ENCODE data around the gene TSN.

TSN gene

GRCh38 chr2:121746071-121746578, 9.3 kb upstream of the TSN start:
- no peak for TF ChIP-seq POLR2AphosphoS5 (IDR thresholded peaks at IDR 0.05; ENCODE audit: low read depth, low read length)
- TF ChIP-seq FOXP2 (optimal IDR thresholded peaks at IDR 0.05; ENCODE audit: borderline replicate concordance, extremely low read depth, extremely low read length, insufficient read depth), result no peak

GRCh38 chr2:121748202-121748601, 7.2 kb upstream of the TSN start:
- TF ChIP-seq SIN3A (IDR thresholded peaks at IDR 0.05; ENCODE audit: borderline replicate concordance, insufficient read depth, low read length) (no peak), POLR2AphosphoS5 (IDR thresholded peaks at IDR 0.05; ENCODE audit: low read depth, low read length) (no peak), REST (IDR thresholded peaks at IDR 0.05; ENCODE audit: insufficient read depth in 1 of 2, low read depth in 2 of 2, low read length in 2 of 2) (no peak), FOXP2 (optimal IDR thresholded peaks at IDR 0.05; ENCODE audit: borderline replicate concordance, extremely low read depth, extremely low read length, insufficient read depth) (no peak), TAF1 (IDR thresholded peaks at IDR 0.05; ENCODE audit: borderline replicate concordance, insufficient read depth, low read length) (no peak)

GRCh38 chr2:121754851-121755236, 607 bp upstream of the TSN start:
- TF ChIP-seq SIN3A (IDR thresholded peaks at IDR 0.05; ENCODE audit: borderline replicate concordance, insufficient read depth, low read length), result no peak
- no peak for TF ChIP-seq POLR2AphosphoS5 (IDR thresholded peaks at IDR 0.05; ENCODE audit: low read depth, low read length)
- no peak for TF ChIP-seq REST (IDR thresholded peaks at IDR 0.05; ENCODE audit: insufficient read depth in 1 of 2, low read depth in 2 of 2, low read length in 2 of 2)
- no peak for TF ChIP-seq TAF1 (IDR thresholded peaks at IDR 0.05; ENCODE audit: borderline replicate concordance, insufficient read depth, low read length)
- TF ChIP-seq FOXP2 (optimal IDR thresholded peaks at IDR 0.05; ENCODE audit: borderline replicate concordance, extremely low read depth, extremely low read length, insufficient read depth), result no peak

- no peak for TF ChIP-seq FOXP2 (optimal IDR thresholded peaks at IDR 0.05; ENCODE audit: borderline replicate concordance, extremely low read depth, extremely low read length, insufficient read depth)
- TF ChIP-seq SIN3A (IDR thresholded peaks at IDR 0.05; ENCODE audit: borderline replicate concordance, insufficient read depth, low read length), result no peak
- TF ChIP-seq POLR2AphosphoS5 (IDR thresholded peaks at IDR 0.05; ENCODE audit: low read depth, low read length), result no peak
- no peak for TF ChIP-seq TAF1 (IDR thresholded peaks at IDR 0.05; ENCODE audit: borderline replicate concordance, insufficient read depth, low read length)
- no peak for TF ChIP-seq REST (IDR thresholded peaks at IDR 0.05; ENCODE audit: insufficient read depth in 1 of 2, low read depth in 2 of 2, low read length in 2 of 2)
Observed at GRCh38 chr2:121764681-121765228, 9.3 kb downstream of the TSN start.

GRCh38 chr2:121766624-121767023, 11.2 kb downstream of the TSN start:
- TF ChIP-seq TAF1 (IDR thresholded peaks at IDR 0.05; ENCODE audit: borderline replicate concordance, insufficient read depth, low read length), result no peak
- TF ChIP-seq SIN3A (IDR thresholded peaks at IDR 0.05; ENCODE audit: borderline replicate concordance, insufficient read depth, low read length), result no peak
- TF ChIP-seq REST (IDR thresholded peaks at IDR 0.05; ENCODE audit: insufficient read depth in 1 of 2, low read depth in 2 of 2, low read length in 2 of 2), result no peak
- TF ChIP-seq FOXP2 (optimal IDR thresholded peaks at IDR 0.05; ENCODE audit: borderline replicate concordance, extremely low read depth, extremely low read length, insufficient read depth), result no peak
- TF ChIP-seq POLR2AphosphoS5 (IDR thresholded peaks at IDR 0.05; ENCODE audit: low read depth, low read length), result no peak

Measured in PFSK-1 (cell line).